Breast epithelium (tissue), 3 donors: ENCODE results near the gene ATXN1.

Experiments
- POLR2A ChIP-seq: fragments of 450-650 bp; IDR thresholded peaks from one replicate; pipeline ENCODE4 v1.6.1; 2016; ENCODE audit warnings: antibody characterized with exemption, mild to moderate bottlenecking, moderate library complexity
- TF ChIP-seq, protein P1 (sequence below), 3 donors: fragments of 450-650 bp; IDR thresholded peaks; one replicate each; pipeline ENCODE4 v1.5.1; 2016 to 2017; ENCODE audit warnings: antibody characterized with exemption in 3 of 3, mild to moderate bottlenecking in 3 of 3, moderate library complexity in 3 of 3

DNA sequence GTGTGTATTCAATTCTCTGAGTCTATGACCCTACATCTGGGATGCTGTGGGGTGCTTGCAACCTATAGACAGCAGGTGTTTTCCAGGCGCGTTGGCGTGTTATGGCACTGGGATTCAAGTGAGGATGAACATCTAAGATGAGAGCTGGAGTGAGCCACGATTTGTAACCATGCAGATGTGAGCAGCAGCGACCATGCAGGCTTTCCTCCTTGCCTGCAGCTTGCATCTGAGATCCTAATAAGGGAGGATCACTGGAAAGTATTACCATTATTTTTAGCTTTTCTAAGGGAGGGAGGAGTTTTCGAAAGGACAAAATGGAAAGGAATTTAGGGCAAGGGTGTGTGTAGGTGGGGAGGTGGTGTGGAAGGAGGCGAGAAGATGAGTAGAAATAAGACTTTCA lies 216.7 kb downstream of the ATXN1 start:
- TF ChIP-seq, protein P1, sequence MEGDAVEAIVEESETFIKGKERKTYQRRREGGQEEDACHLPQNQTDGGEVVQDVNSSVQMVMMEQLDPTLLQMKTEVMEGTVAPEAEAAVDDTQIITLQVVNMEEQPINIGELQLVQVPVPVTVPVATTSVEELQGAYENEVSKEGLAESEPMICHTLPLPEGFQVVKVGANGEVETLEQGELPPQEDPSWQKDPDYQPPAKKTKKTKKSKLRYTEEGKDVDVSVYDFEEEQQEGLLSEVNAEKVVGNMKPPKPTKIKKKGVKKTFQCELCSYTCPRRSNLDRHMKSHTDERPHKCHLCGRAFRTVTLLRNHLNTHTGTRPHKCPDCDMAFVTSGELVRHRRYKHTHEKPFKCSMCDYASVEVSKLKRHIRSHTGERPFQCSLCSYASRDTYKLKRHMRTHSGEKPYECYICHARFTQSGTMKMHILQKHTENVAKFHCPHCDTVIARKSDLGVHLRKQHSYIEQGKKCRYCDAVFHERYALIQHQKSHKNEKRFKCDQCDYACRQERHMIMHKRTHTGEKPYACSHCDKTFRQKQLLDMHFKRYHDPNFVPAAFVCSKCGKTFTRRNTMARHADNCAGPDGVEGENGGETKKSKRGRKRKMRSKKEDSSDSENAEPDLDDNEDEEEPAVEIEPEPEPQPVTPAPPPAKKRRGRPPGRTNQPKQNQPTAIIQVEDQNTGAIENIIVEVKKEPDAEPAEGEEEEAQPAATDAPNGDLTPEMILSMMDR (IDR thresholded peaks at IDR 0.05) = no peak
- no peak for TF ChIP-seq POLR2A
